Measurements from ENCODE around the gene C11orf24. TPM values are rescaled to one million over a fixed set of nuclear protein-coding genes. Genes with fewer than 3 reads are reported as not detected.

C11orf24 gene
- total and polyA plus RNA-seq, 9 of the 15 experiments (the other 6 are each of a cell fraction or from before 2014, with no cell fraction given): 2.0 to 65.2 (median 32.5) TPM

- no peak for TF ChIP-seq MYNN (IDR thresholded peaks at IDR 0.05)
- TF ChIP-seq MYNN (CRISPR knock-in tag; IDR thresholded peaks at IDR 0.05): no peak
- TF ChIP-seq ZEB2 (IDR thresholded peaks at IDR 0.05): no peak
- no peak for TF ChIP-seq TFE3 (CRISPR knock-in tag; IDR thresholded peaks at IDR 0.05)
Measured at GRCh38 chr11:68297052-68297378, 25.2 kb upstream of the C11orf24 start (continued).

GRCh38 chr11:68296344-68297051 is 24.7 kb upstream of the C11orf24 start:
- H2AFZ ChIP-seq (ENCODE audit: low read depth, low read length): no peak overlapping the region
- in situ Hi-C loops (cut with MboI) (loop anchor here (5.0 kb wide), 1 partner anchor 39 kb away; no protein-coding TSS in a partner anchor), intact Hi-C loops (cut with micrococcal nuclease) (loop anchor here (1.0 to 5.0 kb wide), 4 partner anchors 39 to 289 kb away; no protein-coding TSS in a partner anchor)
- no TSS peak for BruUV-seq (replicated peaks)
- H3K4me2 ChIP-seq (ENCODE audit: insufficient read depth, low read length): no peak overlapping the region
- peak in 1 of 4 experiments; percentile 3 for DNase-seq (ENCODE audit: extremely low read depth in 1 of 4, low spot score in 3 of 4)
- H3K9ac ChIP-seq (ENCODE audit: insufficient read depth in 1 of 2, low read depth in 2 of 2, low read length in 2 of 2): peak overlapping the region in 1 of 2 experiments; percentile 78; a peak in 2 of 4 replicates
- H3K4me3 ChIP-seq: no peak overlapping the region
- no peaks in the 10 kb centered on the region for H3K9me3 ChIP-seq (replicated peaks; ENCODE audit: control insufficient read depth, insufficient read depth, low read depth, low read length)
- no peaks in the 10 kb centered on the region for H4K20me1 ChIP-seq (replicated peaks; ENCODE audit: control insufficient read depth, insufficient read depth, low read length)
- H3K79me2 ChIP-seq (ENCODE audit: control insufficient read depth, insufficient read depth, low read length): no peaks in the 10 kb centered on the region
- ChIA-PET CTCF (ENCODE audit: low intra/inter-chr PET ratio) (interaction anchor here (0.6 to 2.4 kb wide), 2 partner anchors 39 to 247 kb away, joined by 3 to 35 read pairs; no protein-coding TSS in a partner anchor), POLR2A (interaction anchor here (0.6 to 3.3 kb wide), 8 partner anchors 18 to 475 kb away, joined by 3 to 25 read pairs (median 4); partner anchors contain the start of gene C11orf24)
- no peak for FAIRE-seq
- WGBS (ENCODE audit: insufficient coverage, low coverage, missing lambda C conversion rate): 49% methylated on average over 15 of the region's 15 CpGs
- ATAC-seq: no peak
- no peaks in the 10 kb centered on the region for H3K36me3 ChIP-seq (ENCODE audit: control insufficient read depth, insufficient read depth, low read length)
- H3K27ac ChIP-seq (ENCODE audit: extremely low read depth, low read depth, low read length): no peak overlapping the region
- no peaks in the 10 kb centered on the region for H3K27me3 ChIP-seq (ENCODE audit: control insufficient read depth in 2 of 2, insufficient read depth in 2 of 2, low read length in 2 of 2)
- no peak for TF ChIP-seq PHF8 (IDR thresholded peaks at IDR 0.05; ENCODE audit: borderline replicate concordance, low read length)
- no peak for TF ChIP-seq MCM3 (IDR thresholded peaks at IDR 0.05)
- H3K9me1 ChIP-seq (ENCODE audit: control insufficient read depth, insufficient read depth, low read length): no peaks in the 10 kb centered on the region
- peaks cover 0 to 27% of the 10 kb centered on the region in 2 experiments; a peak in 3 of 5 replicates for H3K4me1 ChIP-seq (replicated peaks in 1 of 2; ENCODE audit: control insufficient read depth in 2 of 2, insufficient read depth in 2 of 2, low read length in 2 of 2)
